CD14-positive monocyte (primary cell): ENCODE results near the gene TSHR. TPM values are rescaled to one million over a fixed set of nuclear protein-coding genes. Genes with fewer than 3 reads are reported as not detected.
A peak's percentile ranks its signal among the peaks of the same experiment; 100 is the strongest.

ENCODE experiments used
- DNase-seq, 3 donors: peaks; one replicate each; pipeline ENCODE4 v3.0.0-alpha.2; 2011 to 2022
- H2AFZ ChIP-seq: 2 replicates; pipeline ENCODE4 v1.6.0; 2012; ENCODE audit warnings: mild to moderate bottlenecking, low read depth, low read length, inconsistent platforms; ENCODE audit not compliant: insufficient read depth, poor library complexity, severe bottlenecking
- H3K27ac ChIP-seq, 2 donors: 1 replicate in 1 of 2; 2 replicates in 1 of 2; pipeline ENCODE4 v1.5.1; 2012 to 2013; ENCODE audit warnings: low read length in 2 of 2, control low read depth in 1 of 2, inconsistent platforms in 1 of 2, low read depth in 1 of 2, mild to moderate bottlenecking in 1 of 2
- H3K27me3 ChIP-seq, 2 donors: one replicate each; pipeline versions ENCODE4 v1.6.0 to v1.6.1; 2011 to 2013; ENCODE audit warnings: low read length in 2 of 2; ENCODE audit not compliant: control insufficient read depth in 2 of 2, insufficient read depth in 2 of 2
- H3K36me3 ChIP-seq, 2 donors: replicated peaks in 1 of 2; 1 replicate in 1 of 2; 2 replicates in 1 of 2; pipeline versions ENCODE4 v1.5.1 to v1.6.1; 2012 to 2013; ENCODE audit warnings: low read length in 2 of 2, control low read depth in 1 of 2, inconsistent platforms in 1 of 2, mild to moderate bottlenecking in 1 of 2; ENCODE audit not compliant: insufficient read depth in 2 of 2, control insufficient read depth in 1 of 2
- H3K4me1 ChIP-seq, 2 donors: 1 replicate in 1 of 2; 2 replicates in 1 of 2; pipeline versions ENCODE4 v1.5.1 to v1.6.1; 2012 to 2013; ENCODE audit warnings: low read length in 2 of 2, control low read depth in 1 of 2, inconsistent platforms in 1 of 2, mild to moderate bottlenecking in 1 of 2, moderate library complexity in 1 of 2; ENCODE audit not compliant: insufficient read depth in 2 of 2, control insufficient read depth in 1 of 2
- H3K4me2 ChIP-seq: replicated peaks from 2 replicates; pipeline ENCODE3; 2012; ENCODE audit warnings: low read length, moderate library complexity, mild to moderate bottlenecking; ENCODE audit not compliant: poor library complexity, severe bottlenecking; ENCODE audit errors: extremely low read depth
- H3K4me3 ChIP-seq, 3 experiments: fragments of 200-600 bp in 1 of 3; sonication (generic) in 1 of 3; replicated peaks in 1 of 3; 1 replicate in 2 of 3; 2 replicates in 1 of 3; pipeline ENCODE4 v1.5.1; 2011 to 2013; ENCODE audit warnings: low read length in 3 of 3, mild to moderate bottlenecking in 3 of 3, control low read depth in 2 of 3, low read depth in 2 of 3, inconsistent platforms in 1 of 3, moderate library complexity in 1 of 3
- H3K79me2 ChIP-seq: 2 replicates; pipeline ENCODE4 v1.6.0; 2012; ENCODE audit warnings: mild to moderate bottlenecking, control low read depth, inconsistent platforms, low read length, moderate library complexity; ENCODE audit not compliant: insufficient read depth
- H3K9ac ChIP-seq: 2 replicates; pipeline ENCODE4 v1.6.0; 2017; ENCODE audit warnings: low read length, mild to moderate bottlenecking; ENCODE audit not compliant: insufficient read depth, poor library complexity, severe bottlenecking
- H3K9me3 ChIP-seq, 2 donors: replicated peaks in 1 of 2; 1 replicate in 1 of 2; 2 replicates in 1 of 2; pipeline versions ENCODE4 v1.5.1 to v1.6.1; 2012 to 2013; ENCODE audit warnings: low read length in 2 of 2, control low read depth in 1 of 2; ENCODE audit not compliant: control insufficient read depth in 1 of 2, insufficient read depth in 1 of 2
- H4K20me1 ChIP-seq: 2 replicates; pipeline ENCODE4 v1.6.0; 2012; ENCODE audit warnings: mild to moderate bottlenecking, low read length, control low read depth, moderate library complexity; ENCODE audit not compliant: insufficient read depth
- H3K27ac Mint-ChIP-seq, 7 donors: one replicate each; pipeline ENCODE4 v1.8.0; 2020; ENCODE audit warnings: mild to moderate bottlenecking in 7 of 7, mixed read lengths in 7 of 7, moderate library complexity in 6 of 7, inconsistent platforms in 2 of 7
- H3K27me3 Mint-ChIP-seq, 3 donors: one replicate each; pipeline ENCODE4 v1.8.0; 2021 to 2022; ENCODE audit warnings: low read depth in 3 of 3, mild to moderate bottlenecking in 3 of 3, mixed read lengths in 3 of 3, moderate library complexity in 3 of 3, inconsistent platforms in 1 of 3
- H3K36me3 Mint-ChIP-seq, 2 donors: one replicate each; pipeline ENCODE4 v1.8.0; 2020; ENCODE audit warnings: mixed read lengths in 2 of 2, inconsistent platforms in 1 of 2, mild to moderate bottlenecking in 1 of 2
- H3K4me1 Mint-ChIP-seq: one replicate; pipeline ENCODE4 v1.8.0; 2020; ENCODE audit warnings: mild to moderate bottlenecking, mixed read lengths
- H3K4me3 Mint-ChIP-seq, 2 donors: one replicate each; pipeline ENCODE4 v1.8.0; 2020; ENCODE audit warnings: mild to moderate bottlenecking in 2 of 2, mixed read lengths in 2 of 2, moderate library complexity in 1 of 2
- H3K9me3 Mint-ChIP-seq, 7 donors: one replicate each; pipeline ENCODE4 v1.8.0; 2020 to 2022; ENCODE audit warnings: mixed read lengths in 7 of 7, mild to moderate bottlenecking in 6 of 7, moderate library complexity in 6 of 7, inconsistent platforms in 2 of 7
- CTCF ChIP-seq: fragments of 200-600 bp; IDR thresholded peaks from one replicate; pipeline ENCODE4 v1.8.0; 2022; ENCODE audit warnings: antibody characterized with exemption, mild to moderate bottlenecking
- WGBS: methylation state at CpG from one replicate; pipeline ENCODE4 v1.1.5; 2013; ENCODE audit warnings: missing lambda C conversion rate; ENCODE audit not compliant: insufficient coverage; 5-methylcytosine and 5-hydroxymethylcytosine counted together
- intact Hi-C, 2 donors: fragments of 100-400 bp; cut with micrococcal nuclease; formaldehyde crosslinking; loops; one replicate each; pipeline versions ENCODE4 v1.15.0 to v1.15.1; 2023
- polyA plus RNA-seq, 3 donors: library from polyadenylated mRNA; depleted of rRNA in 1 of 3; unstranded in 2 of 3; stranded (reverse) in 1 of 3; fragments of 300-500 nt in 2 of 3; fragments of >200 nt in 1 of 3; fragmentation: Illumina TruSeq in 2 of 3; gene quantifications; 1 replicate in 2 of 3; 2 replicates in 1 of 3; pipeline ENCODE4 v1.2.3, GENCODE V29; 2012 to 2021

Gene TSHR
- polyA plus RNA-seq, 3 donors = not detected

- Histone ChIP-seq H3K79me2 (no peaks in the 10 kb centered on the region), H3K4me1 (no peaks in the 10 kb centered on the region), H3K27me3 (no peaks in the 10 kb centered on the region), H3K4me2 (no peak overlapping the region), H3K36me3 (no peaks in the 10 kb centered on the region), H2AFZ (no peak overlapping the region), H3K9me3 (no peaks in the 10 kb centered on the region), H3K27ac (no peak overlapping the region), H4K20me1 (no peaks in the 10 kb centered on the region), H3K9ac (no peak overlapping the region), H3K4me3 (no peak overlapping the region)
- no peaks in the 10 kb centered on the region for H3K36me3 Mint-ChIP-seq
- peaks cover 2% of the 10 kb centered on the region for H3K4me1 Mint-ChIP-seq
- WGBS = 81% methylated on average over 4 of the region's 6 CpGs
- TF ChIP-seq CTCF = no peak
- intact Hi-C loops = no loop called here
- peak; percentile 9 to 54 (median 37) for DNase-seq
- H3K27ac Mint-ChIP-seq = no peak overlapping the region
- H3K27me3 Mint-ChIP-seq = peaks cover 0 to 3% (median 0%) of the 10 kb centered on the region in 3 donors
- no peak overlapping the region for H3K4me3 Mint-ChIP-seq
- no peaks in the 10 kb centered on the region for H3K9me3 Mint-ChIP-seq
These were observed 33.5 kb downstream of the TSHR start for GRCh38 chr14:80988735-80989429.

GRCh38 chr14:80992580-80992979, 37.2 kb downstream of the TSHR start:
- Histone ChIP-seq H3K36me3 (no peaks in the 10 kb centered on the region), H3K27me3 (no peaks in the 10 kb centered on the region), H3K9me3 (no peaks in the 10 kb centered on the region), H2AFZ (no peak overlapping the region), H3K27ac (no peak overlapping the region), H3K79me2 (no peaks in the 10 kb centered on the region), H3K9ac (no peak overlapping the region), H3K4me2 (no peak overlapping the region), H3K4me1 (peaks cover 7 to 10% of the 10 kb centered on the region in 2 donors), H4K20me1 (no peaks in the 10 kb centered on the region), H3K4me3 (no peak overlapping the region)
- peaks cover 15% of the 10 kb centered on the region for H3K4me1 Mint-ChIP-seq
- TF ChIP-seq CTCF = no peak
- H3K4me3 Mint-ChIP-seq = no peak overlapping the region
- H3K9me3 Mint-ChIP-seq = no peaks in the 10 kb centered on the region
- H3K36me3 Mint-ChIP-seq = no peaks in the 10 kb centered on the region
- no CpG with 5 or more reads among the region's 3 CpGs for WGBS
- no peaks in the 10 kb centered on the region for H3K27me3 Mint-ChIP-seq
- no peak for DNase-seq
- intact Hi-C loops = no loop called here
- H3K27ac Mint-ChIP-seq = no peak overlapping the region
